ENCODE measurements around the gene ZSWIM6.

DNA sequence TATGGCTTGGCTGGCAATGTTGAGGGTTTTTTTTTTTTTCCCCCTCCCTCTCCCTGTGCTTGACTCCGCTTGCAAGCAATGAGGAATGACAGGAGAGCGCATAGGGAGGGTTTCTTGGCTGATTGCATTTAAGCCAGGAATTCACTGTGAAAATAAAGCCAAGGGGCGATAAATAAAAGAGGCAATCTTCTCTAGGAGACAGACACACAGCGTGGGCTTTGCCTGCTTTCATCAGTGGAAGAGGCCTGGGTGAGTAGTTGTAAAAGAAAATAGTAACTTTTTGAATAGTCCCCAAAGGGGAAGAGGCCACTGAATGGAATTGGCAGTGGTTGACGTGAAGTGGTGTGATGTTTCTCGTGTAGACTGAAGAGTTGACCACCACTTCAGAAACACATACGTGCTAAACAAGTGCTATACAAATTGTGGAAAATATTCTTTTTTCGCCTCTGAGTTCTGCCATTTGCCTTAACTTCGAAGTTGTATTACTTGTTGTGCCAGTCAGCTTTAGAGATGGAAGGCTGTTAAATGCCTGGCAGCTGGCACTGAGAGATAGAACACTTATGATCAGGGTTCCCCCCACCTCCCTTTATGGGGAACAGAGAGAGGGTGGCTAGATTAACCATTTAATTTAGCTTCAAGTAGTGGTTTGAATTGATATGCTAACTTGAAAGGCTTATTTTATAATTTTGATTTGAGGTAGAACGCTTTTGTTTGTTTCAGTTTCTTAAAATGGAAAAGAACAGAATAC is 3.0 kb downstream of the ZSWIM6 start:
- TF ChIP-seq, protein P1, sequence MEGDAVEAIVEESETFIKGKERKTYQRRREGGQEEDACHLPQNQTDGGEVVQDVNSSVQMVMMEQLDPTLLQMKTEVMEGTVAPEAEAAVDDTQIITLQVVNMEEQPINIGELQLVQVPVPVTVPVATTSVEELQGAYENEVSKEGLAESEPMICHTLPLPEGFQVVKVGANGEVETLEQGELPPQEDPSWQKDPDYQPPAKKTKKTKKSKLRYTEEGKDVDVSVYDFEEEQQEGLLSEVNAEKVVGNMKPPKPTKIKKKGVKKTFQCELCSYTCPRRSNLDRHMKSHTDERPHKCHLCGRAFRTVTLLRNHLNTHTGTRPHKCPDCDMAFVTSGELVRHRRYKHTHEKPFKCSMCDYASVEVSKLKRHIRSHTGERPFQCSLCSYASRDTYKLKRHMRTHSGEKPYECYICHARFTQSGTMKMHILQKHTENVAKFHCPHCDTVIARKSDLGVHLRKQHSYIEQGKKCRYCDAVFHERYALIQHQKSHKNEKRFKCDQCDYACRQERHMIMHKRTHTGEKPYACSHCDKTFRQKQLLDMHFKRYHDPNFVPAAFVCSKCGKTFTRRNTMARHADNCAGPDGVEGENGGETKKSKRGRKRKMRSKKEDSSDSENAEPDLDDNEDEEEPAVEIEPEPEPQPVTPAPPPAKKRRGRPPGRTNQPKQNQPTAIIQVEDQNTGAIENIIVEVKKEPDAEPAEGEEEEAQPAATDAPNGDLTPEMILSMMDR (IDR thresholded peaks at IDR 0.05; ENCODE audit: low read length), result no peak
- TF ChIP-seq EZH2 (optimal IDR thresholded peaks at IDR 0.05; ENCODE audit: low read depth, low read length), result no peak
